SK-N-SH treated with all-trans-retinoic acid at 6 μM for 48 hours (cell line): ENCODE measurements around the gene PLEKHH1.

Experiments used
- ARNTL ChIP-seq: fragments of 450-650 bp; formaldehyde crosslinking; IDR thresholded peaks from 2 replicates; pipeline ENCODE4 v1.5.0; 2020; ENCODE audit warnings: low read depth, mild to moderate bottlenecking, moderate library complexity, borderline replicate concordance
- BACH2 ChIP-seq: fragments of 250-450 bp; sonication (Bioruptor Pico); IDR thresholded peaks from 2 replicates; pipeline ENCODE4 v1.9.0; 2021; ENCODE audit warnings: mild to moderate bottlenecking, borderline replicate concordance
- CSRNP3 ChIP-seq: fragments of 250-450 bp; sonication (Bioruptor Pico); IDR thresholded peaks from 2 replicates; pipeline ENCODE4 v1.5.1; 2021; ENCODE audit warnings: mild to moderate bottlenecking, moderate library complexity
- PATZ1 ChIP-seq: fragments of 250-450 bp; sonication (Bioruptor Pico); IDR thresholded peaks from 2 replicates; pipeline ENCODE4 v1.8.0; 2020; ENCODE audit warnings: mild to moderate bottlenecking, moderate library complexity, borderline replicate concordance
- RARB ChIP-seq: fragments of 250-450 bp; sonication (Bioruptor Pico); IDR thresholded peaks from 2 replicates; pipeline ENCODE4 v1.8.0; 2021; ENCODE audit warnings: mild to moderate bottlenecking, moderate library complexity
- ZFP3 ChIP-seq: fragments of 250-450 bp; sonication (Bioruptor Pico); IDR thresholded peaks from 2 replicates; pipeline ENCODE4 v1.5.0; 2020; ENCODE audit warnings: mild to moderate bottlenecking, moderate library complexity
- ZFP30 ChIP-seq: fragments of 450-650 bp; formaldehyde crosslinking; IDR thresholded peaks from 2 replicates; pipeline ENCODE4 v1.5.0; 2022; ENCODE audit warnings: mild to moderate bottlenecking, moderate library complexity
- ZNF70 ChIP-seq: fragments of 450-650 bp; formaldehyde crosslinking; IDR thresholded peaks from 2 replicates; pipeline ENCODE4 v1.5.0; 2020; ENCODE audit warnings: mild to moderate bottlenecking, moderate library complexity

GRCh38 chr14:67519406-67519805 is 13.7 kb upstream of the PLEKHH1 start:
- TF ChIP-seq PATZ1 (CRISPR knock-in tag): no peak
- TF ChIP-seq ZFP3 (CRISPR knock-in tag): no peak
- no peak for TF ChIP-seq ARNTL (CRISPR knock-in tag)
- TF ChIP-seq RARB (CRISPR knock-in tag): no peak
- TF ChIP-seq ZFP30 (CRISPR knock-in tag): no peak
- TF ChIP-seq ZNF70 (CRISPR knock-in tag): no peak
- TF ChIP-seq CSRNP3: no peak
- no peak for TF ChIP-seq BACH2
